Hepatocyte (in vitro differentiated cells): ENCODE measurements around the gene CHD1. TPM values are rescaled to one million over a fixed set of nuclear protein-coding genes. Genes with fewer than 3 reads are reported as not detected.

ENCODE experiments used
- DNase-seq: peaks from one replicate; pipeline ENCODE4 v3.0.0-alpha.2; 2016; ENCODE audit warnings: low spot score
- H2AFZ ChIP-seq: fragments of 200-600 bp; sonication (generic); 2 replicates; pipeline ENCODE4 v1.6.0; 2016; ENCODE audit warnings: antibody characterized with exemption, mild to moderate bottlenecking
- H3K27ac ChIP-seq: fragments of 200-600 bp; sonication (generic); 2 replicates; pipeline ENCODE4 v1.5.1; 2016; ENCODE audit warnings: mild to moderate bottlenecking
- H3K27me3 ChIP-seq: fragments of 200-600 bp; sonication (generic); 2 replicates; pipeline ENCODE4 v1.6.1; 2016
- H3K36me3 ChIP-seq: fragments of 200-600 bp; sonication (generic); replicated peaks from 2 replicates; pipeline ENCODE4 v1.5.1; 2016; ENCODE audit warnings: low read depth; ENCODE audit not compliant: insufficient read depth
- H3K4me1 ChIP-seq: fragments of 200-600 bp; sonication (generic); 2 replicates; pipeline ENCODE4 v1.5.1; 2016; ENCODE audit warnings: mild to moderate bottlenecking, moderate library complexity; ENCODE audit not compliant: insufficient read depth
- H3K4me2 ChIP-seq: fragments of 200-600 bp; sonication (generic); 2 replicates; pipeline ENCODE4 v1.6.0; 2016
- H3K4me3 ChIP-seq: fragments of 200-600 bp; sonication (generic); 2 replicates; pipeline ENCODE4 v1.5.1; 2016; ENCODE audit warnings: mild to moderate bottlenecking
- H3K79me2 ChIP-seq: fragments of 200-600 bp; sonication (generic); 2 replicates; pipeline ENCODE4 v1.6.0; 2017; ENCODE audit warnings: mild to moderate bottlenecking
- H3K9me2 ChIP-seq: fragments of 200-600 bp; sonication (generic); replicated peaks from 2 replicates; pipeline ENCODE4 v1.6.0; 2017; ENCODE audit warnings: mild to moderate bottlenecking; ENCODE audit not compliant: insufficient read depth
- H3K9me3 ChIP-seq: fragments of 200-600 bp; sonication (generic); 2 replicates; pipeline ENCODE4 v1.5.1; 2016; ENCODE audit warnings: low read depth, mild to moderate bottlenecking
- H4K20me1 ChIP-seq: fragments of 200-600 bp; sonication (generic); 2 replicates; pipeline ENCODE4 v1.6.0; 2016; ENCODE audit warnings: mild to moderate bottlenecking; ENCODE audit not compliant: insufficient read depth, poor library complexity, severe bottlenecking
- EZH2 ChIP-seq: fragments of 200-600 bp; sonication (generic); IDR thresholded peaks from 2 replicates; pipeline ENCODE4 v1.6.1; 2016; ENCODE audit warnings: antibody characterized with exemption, mild to moderate bottlenecking, borderline replicate concordance
- EZH2phosphoT487 ChIP-seq: fragments of 200-600 bp; sonication (generic); IDR thresholded peaks from one replicate; pipeline ENCODE4 v1.6.1; 2018; ENCODE audit warnings: antibody characterized with exemption, mild to moderate bottlenecking, low read depth, moderate library complexity; ENCODE audit not compliant: unreplicated experiment, severe bottlenecking
- WGBS: methylation state at CpG from one replicate; pipeline ENCODE4 v1.1.6; 2016; ENCODE audit warnings: low lambda C conversion rate; ENCODE audit errors: missing lambda C conversion rate; 5-methylcytosine and 5-hydroxymethylcytosine counted together
- polyA plus RNA-seq: library from polyadenylated mRNA; unstranded; fragments of >200 nt; fragmentation: Nextera tagmentation; extraction: Ambion mirVana; gene quantifications from 2 replicates; pipeline ENCODE4 v1.2.1, GENCODE V29; 2016
- total RNA-seq: library from RNA; depleted of rRNA; stranded (reverse); fragments of >200 nt; gene quantifications from 2 replicates; pipeline ENCODE4 v1.2.3, GENCODE V29; 2014
- TF ChIP-seq, protein P1 (sequence below): fragments of 200-600 bp; sonication (generic); IDR thresholded peaks from 2 replicates; pipeline ENCODE4 v1.5.1; 2016; ENCODE audit warnings: antibody characterized with exemption, mild to moderate bottlenecking; ENCODE audit not compliant: poor library complexity

Gene CHD1
- total and polyA plus RNA-seq, 2 experiments from 2014 or later = 14.2 to 81.4 TPM

DNA sequence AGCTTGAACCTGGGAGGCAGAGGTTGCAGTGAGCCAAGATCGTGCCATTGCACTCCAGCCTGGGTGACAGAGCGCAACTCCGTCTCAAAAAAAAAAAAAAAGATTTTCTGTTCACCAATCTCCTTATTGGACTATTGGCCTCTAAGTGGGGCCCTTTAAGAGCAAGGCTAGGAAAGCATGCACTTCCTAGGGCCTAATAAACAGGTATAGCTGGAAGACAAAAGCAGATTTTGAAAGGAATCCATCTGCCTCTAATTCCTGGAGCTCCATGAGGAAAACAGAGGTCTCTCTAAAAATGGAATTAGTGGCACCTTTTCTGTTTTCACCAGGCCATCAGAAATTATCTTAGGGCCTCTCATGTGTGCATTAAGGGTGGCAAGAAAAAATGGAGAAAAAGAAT, 85.3 kb downstream of the CHD1 start:
- Histone ChIP-seq H3K27ac (no peak overlapping the region), H3K36me3 (no peaks in the 10 kb centered on the region)

GRCh38 chr5:98840946-98841345, 87.9 kb downstream of the CHD1 start:
- DNase-seq = no peak
- no peaks in the 10 kb centered on the region for H3K79me2 ChIP-seq
- H2AFZ ChIP-seq = no peak overlapping the region
- no peak overlapping the region for H3K4me2 ChIP-seq
- 100% methylated on average over 1 of the region's 1 CpG for WGBS
- no peaks in the 10 kb centered on the region for H4K20me1 ChIP-seq
- H3K9me2 ChIP-seq = no peaks in the 10 kb centered on the region
- no peaks in the 10 kb centered on the region for H3K4me1 ChIP-seq
- H3K4me3 ChIP-seq = no peak overlapping the region
- TF ChIP-seq EZH2 (no peak), EZH2phosphoT487 (no peak)
- TF ChIP-seq, protein P1, sequence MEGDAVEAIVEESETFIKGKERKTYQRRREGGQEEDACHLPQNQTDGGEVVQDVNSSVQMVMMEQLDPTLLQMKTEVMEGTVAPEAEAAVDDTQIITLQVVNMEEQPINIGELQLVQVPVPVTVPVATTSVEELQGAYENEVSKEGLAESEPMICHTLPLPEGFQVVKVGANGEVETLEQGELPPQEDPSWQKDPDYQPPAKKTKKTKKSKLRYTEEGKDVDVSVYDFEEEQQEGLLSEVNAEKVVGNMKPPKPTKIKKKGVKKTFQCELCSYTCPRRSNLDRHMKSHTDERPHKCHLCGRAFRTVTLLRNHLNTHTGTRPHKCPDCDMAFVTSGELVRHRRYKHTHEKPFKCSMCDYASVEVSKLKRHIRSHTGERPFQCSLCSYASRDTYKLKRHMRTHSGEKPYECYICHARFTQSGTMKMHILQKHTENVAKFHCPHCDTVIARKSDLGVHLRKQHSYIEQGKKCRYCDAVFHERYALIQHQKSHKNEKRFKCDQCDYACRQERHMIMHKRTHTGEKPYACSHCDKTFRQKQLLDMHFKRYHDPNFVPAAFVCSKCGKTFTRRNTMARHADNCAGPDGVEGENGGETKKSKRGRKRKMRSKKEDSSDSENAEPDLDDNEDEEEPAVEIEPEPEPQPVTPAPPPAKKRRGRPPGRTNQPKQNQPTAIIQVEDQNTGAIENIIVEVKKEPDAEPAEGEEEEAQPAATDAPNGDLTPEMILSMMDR = no peak
- no peaks in the 10 kb centered on the region for H3K9me3 ChIP-seq
- H3K27me3 ChIP-seq = no peaks in the 10 kb centered on the region
- no peaks in the 10 kb centered on the region for H3K36me3 ChIP-seq
- no peak overlapping the region for H3K27ac ChIP-seq

More for the DNA sequence above, 85.3 kb downstream of the CHD1 start:
- no peak for TF ChIP-seq EZH2phosphoT487
- TF ChIP-seq EZH2 = no peak
- TF ChIP-seq, protein P1 = no peak
- Histone ChIP-seq H3K4me2 (no peak overlapping the region), H3K9me2 (no peaks in the 10 kb centered on the region), H4K20me1 (no peaks in the 10 kb centered on the region), H3K4me1 (no peaks in the 10 kb centered on the region), H3K79me2 (no peaks in the 10 kb centered on the region), H3K9me3 (no peaks in the 10 kb centered on the region), H2AFZ (no peak overlapping the region), H3K4me3 (no peak overlapping the region), H3K27me3 (no peaks in the 10 kb centered on the region)
- WGBS = 100% methylated on average over 3 of the region's 3 CpGs
- DNase-seq = no peak

DNA sequence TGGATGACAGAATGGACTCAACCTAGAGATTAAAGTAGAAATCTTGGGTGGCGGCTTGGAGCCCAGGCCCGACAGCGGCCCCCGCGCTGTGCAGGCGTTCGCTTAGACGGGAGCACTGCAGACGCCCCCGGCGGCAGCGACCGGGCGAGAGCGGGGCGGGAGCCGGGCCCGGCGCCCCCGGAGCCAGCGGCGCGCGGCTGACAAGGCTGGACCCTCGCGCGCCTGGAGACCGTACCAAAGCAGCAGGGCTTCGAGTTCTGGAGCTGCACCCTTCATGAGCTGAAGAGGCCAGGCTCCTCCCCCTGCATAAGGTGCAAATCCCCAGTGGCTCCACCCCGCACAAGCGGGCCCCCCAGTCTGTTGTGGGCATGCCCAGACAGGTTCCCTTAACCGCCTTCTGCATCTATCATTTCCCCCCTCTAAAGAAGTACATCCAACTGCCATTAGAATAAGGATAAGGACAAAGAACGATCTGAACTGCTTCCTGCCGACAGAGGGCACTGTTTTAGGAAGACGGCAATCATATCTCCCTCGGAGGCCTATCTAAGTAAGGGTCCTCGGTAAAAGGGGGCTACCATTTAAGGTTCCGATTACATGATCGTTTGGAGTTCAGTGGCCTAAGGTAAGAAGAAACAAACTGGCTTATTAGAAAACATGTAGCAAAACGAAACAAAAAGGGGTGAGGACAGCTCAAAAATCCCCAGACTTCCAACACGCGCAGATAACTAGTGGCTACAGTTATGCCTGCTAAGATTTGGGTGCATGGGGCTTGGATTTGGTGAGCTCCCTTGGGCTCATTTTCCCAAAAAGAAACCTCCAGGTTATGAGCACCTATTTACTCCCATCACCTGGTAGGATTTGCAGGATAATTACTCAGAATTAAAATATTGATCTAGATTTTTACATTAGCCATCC, 89.1 kb downstream of the CHD1 start:
- no peaks in the 10 kb centered on the region for H3K79me2 ChIP-seq
- no peak for TF ChIP-seq EZH2
- TF ChIP-seq, protein P1 = no peak
- TF ChIP-seq EZH2phosphoT487 = no peak
- WGBS = 95% methylated on average over 42 of the region's 42 CpGs
- H3K9me2 ChIP-seq = no peaks in the 10 kb centered on the region
- DNase-seq = no peak
- H3K4me3 ChIP-seq = no peak overlapping the region
- no peaks in the 10 kb centered on the region for H3K27me3 ChIP-seq
- no peak overlapping the region for H3K27ac ChIP-seq
- no peak overlapping the region for H3K4me2 ChIP-seq
- H3K36me3 ChIP-seq = no peaks in the 10 kb centered on the region
- no peak overlapping the region for H2AFZ ChIP-seq
- no peaks in the 10 kb centered on the region for H3K4me1 ChIP-seq
- H4K20me1 ChIP-seq = no peaks in the 10 kb centered on the region
- no peaks in the 10 kb centered on the region for H3K9me3 ChIP-seq
